Pons (tissue), 1 donor: ENCODE results near the gene PTX4.

ENCODE experiments used
- DNase-seq: peaks from one replicate; pipeline ENCODE4 v3.0.0-alpha.2; 2016; ENCODE audit warnings: low spot score

The PTX4 gene

DNA sequence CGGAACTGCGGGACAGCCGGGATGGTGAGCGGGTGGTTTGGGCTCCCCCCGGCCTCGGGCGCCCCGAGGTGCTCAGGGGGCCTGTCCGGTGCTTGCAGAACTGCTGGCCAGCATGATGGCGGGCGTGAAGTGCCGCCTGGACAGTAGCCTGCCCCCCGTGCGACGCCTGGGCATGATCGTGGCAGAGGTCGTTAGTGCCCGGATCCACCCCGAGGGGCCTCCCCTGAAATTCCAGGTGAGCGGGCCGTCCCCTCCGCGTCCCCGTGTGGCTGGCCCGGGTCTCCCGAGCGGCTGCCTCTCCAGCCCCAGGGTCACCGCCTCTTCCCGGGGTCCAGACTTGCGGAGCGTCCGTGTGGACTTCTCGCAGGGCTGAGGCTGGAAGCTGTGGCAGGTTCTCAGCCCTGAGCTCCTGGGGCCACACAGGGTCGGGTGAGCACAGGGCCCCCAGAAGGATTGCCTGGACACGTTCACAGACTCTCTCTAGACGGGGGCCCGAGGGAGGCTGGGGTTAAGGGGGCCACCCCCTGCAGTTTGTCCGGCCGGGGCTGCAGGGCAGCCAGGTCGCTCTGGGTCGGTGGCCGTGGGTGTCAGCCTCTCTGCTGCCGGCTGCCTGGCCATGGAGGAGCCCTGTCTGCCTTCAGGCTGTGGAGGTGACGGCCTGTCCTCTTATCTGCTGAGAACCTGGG lies 11.9 kb upstream of the PTX4 start:
- DNase-seq: no peak

DNA sequence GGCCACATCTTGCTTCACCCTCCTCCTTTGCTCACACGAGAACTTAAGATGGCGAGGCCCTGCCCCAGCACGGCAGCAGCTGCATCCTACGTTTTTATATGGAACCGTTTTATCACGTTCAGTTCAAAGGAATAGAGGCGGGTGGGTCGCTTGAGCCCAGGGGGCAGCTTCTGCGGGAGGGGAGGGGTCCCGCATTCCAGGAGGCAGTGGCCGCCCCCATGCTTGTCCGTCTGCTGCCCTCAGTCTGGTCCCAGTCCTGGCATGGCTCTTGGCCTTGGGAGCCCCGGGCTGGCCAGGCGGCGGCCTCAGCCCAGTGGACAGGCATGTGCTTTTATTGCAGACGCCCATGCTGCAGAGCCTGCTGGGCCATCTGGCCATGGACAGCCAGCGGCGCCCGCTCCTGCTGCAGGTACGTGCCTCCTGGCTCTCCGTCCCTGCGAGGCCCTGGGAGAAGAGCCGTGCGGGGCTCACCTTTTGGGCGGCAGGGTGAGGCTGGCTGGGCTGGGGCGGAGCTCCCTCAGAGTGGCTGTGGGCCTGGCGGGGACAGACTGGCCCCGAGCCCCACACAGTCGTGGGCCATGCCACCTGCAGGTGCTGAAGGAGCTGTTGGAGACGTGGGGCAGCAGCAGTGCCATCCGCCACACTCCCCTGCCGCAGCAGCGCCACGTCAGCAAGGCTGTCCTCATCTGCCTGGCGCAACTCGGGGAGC lies 11.2 kb upstream of the PTX4 start:
- no peak for DNase-seq

DNA sequence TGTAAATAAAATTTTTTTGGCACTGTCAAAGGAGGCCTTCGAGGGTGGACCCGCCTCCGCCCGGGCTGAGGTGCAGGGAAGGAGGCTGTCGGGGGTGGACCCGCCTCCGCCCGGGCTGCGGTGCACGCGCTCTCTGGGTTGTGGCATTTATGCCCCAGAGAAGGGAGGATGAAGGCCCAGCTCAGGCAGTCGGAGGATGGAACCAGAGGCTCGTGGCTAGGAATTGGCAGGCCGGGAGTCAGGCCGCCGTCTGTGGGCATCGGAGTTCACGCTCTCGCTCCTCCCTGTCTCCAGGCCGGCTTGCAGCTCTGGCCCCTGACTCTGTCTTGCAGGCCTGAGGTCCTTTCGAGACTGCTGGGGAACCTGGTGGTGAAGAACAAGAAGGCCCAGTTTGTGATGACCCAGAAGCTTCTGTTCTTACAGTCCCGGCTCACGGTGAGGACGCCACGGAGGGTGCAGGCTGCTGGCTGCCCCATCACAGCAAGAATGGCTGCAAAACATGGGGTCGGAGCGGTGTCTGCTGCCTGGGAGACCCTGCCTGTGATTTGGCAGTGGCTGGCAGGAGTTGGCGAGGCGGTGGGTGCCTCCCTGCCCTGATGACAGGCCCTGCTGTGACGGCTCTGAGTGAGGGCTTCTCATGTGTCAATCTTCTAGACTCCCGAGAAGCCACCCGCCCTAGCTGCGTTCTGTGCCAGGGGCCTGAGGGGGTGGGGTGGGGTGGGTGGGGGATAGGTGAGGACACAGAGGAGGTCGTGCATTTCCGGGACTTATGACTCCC lies 10.3 kb upstream of the PTX4 start:
- no peak for DNase-seq

DNA sequence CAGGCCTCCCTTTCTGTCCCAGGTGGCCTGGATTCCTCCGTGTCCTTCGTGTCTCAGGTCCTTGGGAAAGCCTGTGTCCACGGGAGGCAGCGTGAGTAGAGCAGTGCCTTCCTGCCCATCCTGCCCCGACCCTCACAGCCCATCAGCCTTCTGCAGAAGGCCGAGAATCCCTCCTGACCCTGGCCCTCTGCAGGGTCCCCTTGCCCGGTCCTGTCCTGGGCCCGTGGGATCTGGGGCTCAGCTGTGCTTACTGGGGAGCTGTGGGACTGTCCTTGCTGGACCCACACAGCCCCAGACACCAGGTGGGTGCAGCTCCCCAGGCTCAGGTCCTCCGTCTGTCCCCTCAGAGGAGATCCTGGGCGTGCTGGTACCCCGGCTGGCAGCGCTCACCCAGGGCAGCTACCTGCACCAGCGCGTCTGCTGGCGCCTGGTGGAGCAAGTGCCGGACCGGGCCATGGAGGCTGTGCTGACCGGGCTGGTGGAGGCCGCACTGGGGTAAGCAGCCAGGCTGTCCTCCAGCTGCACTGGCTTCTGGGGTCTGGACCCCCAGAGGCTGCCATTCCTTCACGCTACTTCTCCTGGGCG lies 8.4 kb upstream of the PTX4 start:
- no peak for DNase-seq

DNA sequence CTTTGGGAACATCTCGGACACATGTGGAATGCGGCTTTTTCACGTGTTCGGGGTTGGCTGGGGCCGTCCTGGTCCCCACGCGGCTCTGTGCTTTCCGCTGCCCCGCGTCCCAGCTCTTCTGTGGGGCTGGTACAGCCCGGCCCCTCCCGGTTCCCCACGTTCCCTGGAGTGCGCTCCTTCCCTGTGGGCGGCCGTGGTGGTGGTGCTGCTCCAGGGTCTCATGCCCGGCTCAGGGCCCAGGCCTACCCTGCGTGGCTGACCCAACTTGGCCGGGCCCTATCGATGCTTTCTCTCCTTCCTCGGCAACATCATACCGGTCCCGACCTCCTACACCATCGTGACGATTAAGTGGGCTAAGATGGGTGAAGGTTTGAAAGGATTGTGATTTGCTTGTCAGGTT lies 7.7 kb upstream of the PTX4 start:
- no peak for DNase-seq

DNA sequence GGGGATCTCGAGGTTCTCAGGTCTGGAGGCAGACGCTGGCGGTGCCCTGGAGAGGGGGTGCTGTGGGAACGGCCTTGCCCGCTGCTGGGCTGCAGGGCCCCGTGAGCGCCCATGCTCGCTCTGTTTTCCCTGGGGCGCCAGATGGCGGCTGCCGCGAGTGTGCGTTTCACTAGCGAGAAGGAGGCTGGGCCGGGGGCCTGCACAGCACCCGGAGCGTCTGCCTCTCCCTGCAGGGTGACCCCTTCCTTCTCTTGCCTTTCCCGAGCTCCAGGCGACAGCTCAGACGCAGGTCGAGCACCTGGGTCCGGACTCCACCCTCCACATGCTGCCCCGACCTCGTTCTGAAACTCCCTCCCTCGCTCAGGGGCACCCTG lies 7.1 kb upstream of the PTX4 start:
- DNase-seq: no peak

DNA sequence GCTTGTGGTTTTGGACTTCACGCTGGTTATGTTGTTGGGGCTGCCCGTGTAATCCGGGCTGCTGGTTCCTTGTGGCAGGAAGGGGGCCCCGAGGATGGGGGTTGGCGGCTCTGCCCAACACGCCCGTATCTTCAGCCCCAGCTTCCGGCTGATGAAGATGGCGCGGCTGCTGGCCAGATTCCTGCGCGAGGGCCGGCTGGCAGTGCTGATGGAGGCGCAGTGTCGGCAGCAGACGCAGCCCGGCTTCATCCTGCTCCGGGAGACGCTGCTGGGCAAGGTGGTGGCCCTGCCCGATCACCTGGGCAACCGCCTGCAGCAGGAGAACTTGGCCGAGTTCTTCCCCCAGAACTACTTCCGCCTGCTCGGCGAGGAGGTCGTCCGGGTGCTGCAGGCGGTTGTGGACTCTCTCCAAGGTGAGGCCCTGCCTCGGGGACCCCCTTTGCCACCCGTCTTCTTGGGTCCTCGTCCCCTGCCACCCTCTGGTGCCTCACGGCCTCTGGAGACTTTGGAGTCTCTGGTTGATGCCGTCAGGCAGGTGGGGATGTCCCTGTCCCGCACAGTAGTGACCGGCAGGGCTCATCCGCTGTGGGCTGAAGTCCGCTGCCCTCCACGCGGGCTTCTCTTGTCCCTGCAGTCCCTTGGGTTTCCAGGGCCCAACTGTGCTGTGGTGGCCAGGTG lies 6.6 kb upstream of the PTX4 start:
- DNase-seq: no peak

DNA sequence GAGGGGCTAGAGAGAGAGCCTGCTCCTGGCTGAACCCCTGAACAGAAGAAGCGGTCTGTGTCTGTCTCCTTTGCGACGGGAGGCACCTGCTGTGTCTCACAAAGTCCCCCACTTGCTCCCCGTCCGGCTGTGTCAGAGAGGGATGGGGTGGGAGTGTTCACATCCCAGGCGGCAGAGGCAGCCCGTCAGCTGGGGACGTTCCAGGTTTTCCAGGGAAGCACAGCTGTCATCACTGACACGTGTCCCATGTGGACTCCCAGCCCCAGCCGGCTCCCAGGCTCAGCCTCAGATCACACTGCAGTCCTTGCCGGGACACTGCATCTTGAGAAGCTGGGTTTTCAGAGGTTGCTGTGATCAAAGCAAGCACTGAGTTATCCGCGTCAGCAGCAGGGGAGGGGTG lies 6.0 kb upstream of the PTX4 start:
- DNase-seq: no peak

DNA sequence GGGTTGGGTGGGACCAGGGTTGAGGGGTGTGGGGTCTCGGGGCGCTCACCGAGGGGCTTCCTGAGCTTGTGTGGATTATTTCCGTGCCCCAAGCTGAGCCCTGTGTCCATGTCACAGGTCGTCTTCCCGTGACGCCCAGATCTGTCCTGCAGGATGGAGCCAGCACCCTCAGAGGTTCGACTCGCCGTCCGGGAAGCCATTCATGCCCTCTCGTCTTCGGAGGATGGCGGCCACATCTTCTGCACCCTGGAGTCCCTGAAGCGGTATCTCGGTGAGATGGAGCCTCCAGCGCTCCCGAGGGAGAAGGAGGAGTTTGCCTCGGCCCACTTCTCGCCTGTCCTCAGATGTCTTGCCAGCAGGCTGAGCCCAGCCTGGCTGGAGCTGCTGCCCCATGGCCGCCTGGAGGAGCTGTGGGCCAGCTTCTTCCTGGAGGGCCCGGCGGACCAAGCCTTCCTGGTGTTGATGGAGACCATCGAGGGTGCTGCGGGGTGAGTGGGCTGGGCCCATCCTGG lies 5.4 kb upstream of the PTX4 start:
- DNase-seq: no peak

DNA sequence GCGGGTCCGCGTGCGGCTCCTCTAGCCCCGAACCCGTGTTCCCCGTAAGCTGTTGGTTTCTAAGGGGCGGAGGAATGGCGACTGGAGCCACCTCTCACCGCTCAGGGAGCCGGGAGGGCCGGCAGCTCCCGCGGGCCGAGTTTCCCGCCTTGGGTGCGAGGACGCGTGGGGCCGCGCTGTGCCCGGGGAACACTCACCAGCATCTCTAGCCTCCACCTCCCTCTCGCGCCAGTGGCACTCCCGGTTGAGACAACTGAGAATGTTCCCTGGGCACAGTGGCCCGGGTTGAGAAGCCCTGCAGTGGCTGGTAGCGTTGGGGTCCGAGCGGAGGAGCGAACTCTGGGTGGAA lies 5.0 kb upstream of the PTX4 start:
- DNase-seq: no peak

DNA sequence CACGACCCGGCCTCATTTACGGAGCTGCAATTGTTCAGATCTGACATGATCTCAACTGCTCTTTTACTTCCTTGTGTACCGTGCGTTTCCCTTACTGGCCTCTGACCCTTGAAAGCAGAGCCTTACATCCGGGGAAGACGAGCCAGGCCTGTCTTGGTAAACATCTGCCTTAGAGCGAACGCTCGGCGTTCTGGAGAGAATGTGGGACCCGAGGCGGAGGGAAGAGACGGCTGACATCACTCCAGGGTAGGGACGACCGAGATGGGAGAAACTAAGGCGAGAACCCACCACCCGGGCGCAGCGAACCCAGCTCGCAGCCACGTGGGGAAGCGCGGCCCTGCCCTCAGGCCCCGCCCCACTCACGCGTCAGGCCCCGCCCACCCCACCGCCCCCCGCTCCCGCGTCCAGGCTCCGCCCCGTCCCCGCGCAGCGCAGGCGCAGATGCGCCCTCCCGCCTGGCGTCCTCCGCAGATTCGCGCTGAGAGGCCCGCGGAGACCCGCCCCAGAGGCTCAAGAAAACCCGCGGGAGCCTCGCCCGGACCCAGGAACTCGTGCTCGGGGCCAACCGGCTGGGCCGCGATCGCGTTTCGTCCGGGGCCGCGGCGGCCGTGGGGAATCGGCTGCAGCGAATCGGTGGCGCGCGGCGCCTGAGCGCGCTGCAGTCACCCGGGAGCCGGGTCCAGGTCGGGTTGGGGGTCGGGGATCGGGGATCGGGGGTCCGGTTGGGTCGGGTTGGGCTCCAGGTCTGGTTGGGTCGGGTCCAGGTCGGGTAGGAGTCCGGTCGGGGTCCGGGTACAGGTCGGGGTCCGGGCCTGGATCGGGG lies 4.4 kb upstream of the PTX4 start, which contains the start of gene TELO2:
TSS of gene TELO2 (plus strand) at position 438 of the 823 bp plus-strand sequence. CDS start 922 bp downstream, outside the sequence.
- peak; percentile 63 for DNase-seq

DNA sequence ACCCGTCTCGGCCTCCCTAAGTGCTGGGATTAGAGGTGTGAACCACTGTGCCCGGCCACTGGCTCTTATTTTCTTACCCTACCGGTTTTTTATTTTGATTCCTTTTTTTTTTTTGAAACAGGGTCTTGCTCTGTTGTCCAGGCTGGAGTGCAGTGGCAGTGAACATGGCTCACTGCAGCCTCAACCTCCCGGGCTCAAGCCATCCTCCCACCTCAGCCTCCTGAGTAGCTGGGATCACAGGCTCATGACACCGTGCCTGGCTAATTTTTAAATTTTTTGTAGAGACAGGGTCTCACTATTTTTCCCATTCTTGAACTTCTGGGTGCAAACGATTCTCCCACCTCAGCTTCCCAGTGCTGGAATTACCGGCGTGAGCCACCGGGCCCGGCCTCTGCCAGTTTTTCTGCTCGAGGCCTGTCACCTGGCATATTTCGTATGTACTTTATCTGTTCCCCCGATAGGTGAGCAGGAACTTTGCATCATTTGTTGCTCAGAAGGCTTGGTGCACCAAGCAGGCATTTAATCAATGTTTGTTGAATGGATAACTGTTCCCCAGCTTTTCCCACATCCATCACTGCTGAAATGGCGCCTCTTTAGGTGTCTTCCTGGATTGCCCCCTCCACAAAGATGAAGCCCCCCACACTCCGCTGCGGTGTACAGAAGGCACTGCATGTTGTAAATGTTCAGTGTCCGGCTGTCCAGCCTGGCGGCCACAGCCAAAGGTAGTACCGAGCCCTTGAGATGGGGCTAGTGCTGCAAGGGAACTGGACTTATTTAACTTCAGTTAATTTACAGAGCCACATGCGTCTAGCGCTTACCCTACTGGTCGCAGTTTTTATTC lies 3.6 kb upstream of the PTX4 start:
- no peak for DNase-seq

DNA sequence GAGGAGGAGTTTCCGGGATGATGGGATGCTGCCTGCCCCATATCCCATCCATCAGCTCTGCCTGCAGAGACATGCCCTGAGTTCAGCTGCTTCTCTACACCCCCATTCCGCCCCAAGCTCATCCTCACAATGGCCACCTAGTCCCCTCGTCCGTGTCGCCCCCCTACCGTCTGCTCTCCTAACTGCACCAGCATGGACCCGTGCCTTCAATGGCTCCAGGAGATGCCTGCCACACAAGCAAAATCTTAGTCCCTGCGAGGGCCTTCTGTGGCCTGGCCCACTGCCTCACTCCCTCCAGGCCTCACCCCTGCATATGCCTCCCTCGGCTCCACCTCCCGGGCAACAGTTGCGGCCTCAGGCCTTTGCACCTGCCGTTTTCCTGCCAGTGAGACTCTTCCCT lies 2.6 kb upstream of the PTX4 start:
- no peak for DNase-seq

DNA sequence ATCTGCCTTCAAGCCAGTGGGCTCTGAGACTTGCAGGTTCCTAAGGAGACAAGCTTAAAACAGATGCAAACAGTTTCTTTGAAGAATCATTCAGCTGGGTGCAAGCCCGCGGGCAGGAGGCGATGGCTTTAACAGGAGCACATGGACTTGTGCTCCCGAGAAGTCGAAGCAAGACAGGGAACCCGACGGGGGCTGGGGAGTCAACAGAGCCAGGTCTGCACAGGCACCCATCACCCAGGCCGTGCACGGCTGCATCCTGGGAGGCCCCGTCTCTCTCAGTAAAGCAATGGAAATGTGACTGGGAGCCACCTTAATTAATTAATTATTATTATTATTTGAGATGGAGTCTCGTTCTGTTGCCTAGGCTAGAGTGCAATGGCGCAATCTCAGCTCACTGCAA lies 333 bp upstream of the PTX4 start:
- DNase-seq: no peak

DNA sequence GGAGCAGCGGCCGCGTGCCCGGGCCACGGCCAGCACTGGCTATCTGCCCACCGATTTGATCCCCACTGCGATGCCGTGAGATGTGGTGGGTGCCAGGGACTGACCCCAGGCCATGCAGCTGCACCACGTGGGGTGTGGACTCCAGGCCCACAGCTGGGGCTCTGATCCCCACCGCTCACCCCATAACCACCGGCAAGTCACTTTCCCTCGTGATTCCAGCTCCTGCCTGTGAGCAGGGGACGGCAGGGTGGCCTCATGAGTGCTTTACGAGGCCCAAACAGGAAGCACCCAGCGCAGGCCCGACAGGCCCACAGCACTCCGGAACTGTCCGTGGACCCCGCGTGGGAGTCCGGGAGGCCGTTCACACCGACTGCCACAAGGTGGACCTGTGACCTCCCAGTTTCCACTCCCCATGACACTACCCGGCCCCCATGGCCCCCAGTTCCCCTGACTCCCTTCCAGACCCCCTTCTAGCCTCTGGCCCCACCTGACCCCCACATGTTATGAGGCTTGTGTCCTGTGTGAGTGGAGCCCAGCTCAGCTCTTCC lies 616 bp downstream of the PTX4 start:
- no peak for DNase-seq

DNA sequence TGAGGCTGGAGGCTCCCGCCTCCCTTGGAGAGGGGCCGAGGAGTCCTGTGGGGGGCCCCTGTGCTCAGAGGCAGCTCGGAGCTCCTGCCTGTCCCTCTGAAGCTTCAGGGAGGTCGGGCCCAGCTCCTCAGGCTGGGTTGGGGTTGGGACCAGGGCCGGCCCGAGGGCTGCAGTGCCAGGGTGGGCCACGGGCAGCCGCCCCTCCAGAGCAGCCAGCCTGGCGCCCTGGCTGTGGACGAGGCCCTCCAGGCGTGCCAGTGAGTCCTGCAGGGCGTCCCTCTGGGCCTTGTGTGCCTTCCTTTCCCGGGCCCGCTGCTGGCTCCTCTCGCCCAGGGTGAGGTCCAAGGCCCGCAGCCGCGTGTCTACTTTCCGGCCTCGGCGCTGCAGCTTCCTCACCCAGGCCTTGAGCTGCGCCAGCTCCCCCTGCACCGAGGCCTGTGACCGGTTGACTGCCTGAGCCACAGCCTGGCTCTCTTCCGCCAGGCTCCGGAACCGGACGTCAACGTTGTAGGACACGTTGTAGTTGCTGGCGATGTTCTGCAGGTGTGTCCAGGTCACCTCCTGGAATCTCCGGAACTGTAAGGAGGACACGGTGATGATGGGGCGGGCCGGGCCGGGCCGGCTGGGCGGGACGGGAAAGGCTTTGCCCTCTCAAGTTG lies 1.2 kb downstream of the PTX4 start:
- DNase-seq: no peak

DNA sequence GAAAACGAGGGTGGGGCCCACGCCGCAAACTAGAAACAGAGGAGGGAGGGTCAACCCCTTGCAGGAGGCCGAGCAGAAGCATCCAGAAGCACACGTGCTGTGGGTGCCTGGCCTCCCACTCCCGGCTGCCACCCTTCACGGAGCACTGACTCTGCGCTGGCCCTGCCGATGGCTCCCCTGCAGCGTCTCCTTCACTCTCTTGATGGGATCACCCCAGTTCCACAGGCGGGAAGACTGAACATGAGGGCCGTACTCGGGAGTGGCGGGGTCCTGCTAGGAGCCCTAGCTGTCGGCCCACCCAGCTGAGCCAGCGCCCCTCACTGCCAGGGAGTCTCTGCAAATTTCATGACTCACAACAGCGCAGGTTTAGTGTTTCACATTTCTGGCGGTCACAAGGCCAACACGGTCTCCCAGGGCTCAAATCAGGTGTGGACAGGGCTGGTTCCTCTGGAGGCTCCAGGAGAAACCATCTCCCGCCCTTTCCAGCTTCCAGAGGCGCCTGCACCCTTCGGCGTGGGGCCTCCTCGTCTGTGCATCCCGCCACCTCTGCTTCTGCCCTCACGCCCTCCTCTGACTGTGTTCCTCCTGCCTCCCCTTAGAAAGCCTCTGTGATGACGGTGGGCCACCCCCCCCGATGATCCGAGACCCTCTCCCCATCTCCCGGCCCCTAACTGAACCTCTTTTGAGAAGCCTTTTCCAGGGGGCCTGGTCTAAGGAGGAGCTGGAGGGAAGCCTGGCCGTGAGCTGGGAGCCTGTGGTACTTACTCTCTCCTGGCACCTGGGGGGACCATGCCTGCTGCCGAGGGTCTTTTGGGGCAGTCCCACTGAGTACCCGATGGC lies 2.0 kb downstream of the PTX4 start:
- DNase-seq: no peak

DNA sequence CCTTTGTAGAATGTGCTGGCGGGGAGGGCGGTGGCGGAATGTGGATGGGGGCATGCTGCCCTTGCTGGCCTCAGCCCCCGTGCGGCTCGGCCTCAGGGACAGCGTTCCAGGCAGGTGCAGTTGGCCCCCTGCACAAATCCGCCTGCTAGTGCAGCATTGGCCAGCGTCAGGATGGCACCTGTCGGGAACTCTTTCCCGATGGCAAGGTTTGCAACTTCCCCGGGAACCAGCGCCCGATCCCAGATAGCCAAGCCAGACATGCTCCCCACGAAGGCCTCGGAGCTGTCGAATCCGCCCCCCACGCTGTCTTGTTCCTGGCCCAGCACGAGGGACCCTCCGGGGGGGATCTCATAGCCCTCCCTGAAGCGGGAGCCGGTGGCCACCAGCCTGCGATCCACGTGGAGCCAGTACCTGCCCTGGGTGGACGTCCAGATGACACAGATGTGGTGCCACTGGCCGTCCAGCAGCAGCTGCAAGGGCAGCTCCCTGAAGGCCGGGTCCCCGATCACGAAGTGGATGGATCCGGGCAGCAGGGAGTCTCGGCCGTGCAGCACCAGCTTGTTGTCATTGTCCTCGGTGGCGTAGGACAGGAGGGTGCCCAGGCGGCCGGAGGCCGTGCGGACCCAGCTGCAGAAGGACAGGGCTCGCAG lies 2.8 kb downstream of the PTX4 start:
- DNase-seq: no peak
